Ovary (tissue), 9 donors: ENCODE measurements around the gene MRFAP1L1. TPM values are rescaled to one million over a fixed set of nuclear protein-coding genes. Genes with fewer than 3 reads are reported as not detected.

Experiments
- DNase-seq, 5 donors: peaks; one replicate each; pipeline ENCODE4 v3.0.0-alpha.2; 2019 to 2020
- H3K27ac ChIP-seq, 2 donors: fragments of 200-600 bp; one replicate each; pipeline versions ENCODE4 v1.5.1 to v1.8.0; 2019 to 2022
- H3K27me3 ChIP-seq: fragments of 200-600 bp; one replicate; pipeline ENCODE4 v1.8.0; 2022
- H3K36me3 ChIP-seq: fragments of 200-600 bp; sonication (generic); one replicate; pipeline ENCODE4 v1.5.1; 2019
- H3K4me1 ChIP-seq: one replicate; pipeline ENCODE4 v1.8.1; 2013; ENCODE audit warnings: mild to moderate bottlenecking, moderate library complexity; ENCODE audit not compliant: insufficient read depth
- H3K4me3 ChIP-seq: fragments of 200-600 bp; sonication (generic); one replicate; pipeline ENCODE4 v1.5.1; 2017
- H3K9me3 ChIP-seq, 2 donors: fragments of 200-600 bp in 1 of 2; sonication (generic) in 1 of 2; one replicate each; pipeline versions ENCODE4 v1.5.1 to v1.8.1; 2013 to 2019; ENCODE audit warnings: mild to moderate bottlenecking in 1 of 2, moderate library complexity in 1 of 2
- CTCF ChIP-seq, 3 donors: fragments of 450-650 bp in 2 of 3; fragments of 200-600 bp in 1 of 3; IDR thresholded peaks; one replicate each; pipeline versions ENCODE4 v1.5.1 to v1.8.0; 2016 to 2022; ENCODE audit warnings: antibody characterized with exemption in 3 of 3, mild to moderate bottlenecking in 1 of 3
- EP300 ChIP-seq: sonication (generic); formaldehyde crosslinking; IDR thresholded peaks from one replicate; pipeline ENCODE4 v1.6.1; 2017; ENCODE audit warnings: antibody characterized with exemption
- POLR2A ChIP-seq: fragments of 450-650 bp; IDR thresholded peaks from one replicate; pipeline ENCODE4 v1.6.1; 2017; ENCODE audit warnings: antibody characterized with exemption, mild to moderate bottlenecking, moderate library complexity
- WGBS, 3 donors: extraction: QIAGEN DNeasy Blood & Tissue Kit in 1 of 3; methylation state at CpG; one replicate each; pipeline versions ENCODE4 v1.1.5 to v1.1.7; 2013 to 2017; 5-methylcytosine and 5-hydroxymethylcytosine counted together
- intact Hi-C, 4 donors: fragments of 100-400 bp; cut with DNase I; formaldehyde crosslinking; loops; one replicate each; pipeline versions ENCODE4 v1.11.0 to v1.15.1; 2022 to 2023
- polyA plus RNA-seq, 2 donors: library from polyadenylated mRNA; stranded (reverse); fragments of 200-250 nt in 1 of 2; fragments of 350-450 nt in 1 of 2; fragmentation: Illumina TruSeq in 1 of 2; extraction: RNeasy Lipid Tissue Mini Kit (QIAGEN cat#74804) in 1 of 2; gene quantifications; one replicate each; pipeline ENCODE4 v1.2.3, GENCODE V29; 2013 to 2014
- total RNA-seq, 7 donors: library from RNA; depleted of rRNA in 2 of 7; stranded (reverse); fragments of >200 nt in 2 of 7; fragmentation: NEBNext Ultra II Directional in 3 of 7; extraction: Animal tissue kit (Norgen Biotek cat#: 25700) in 3 of 7; gene quantifications; one replicate each; pipeline versions ENCODE4 v1.1.0 to v1.2.4, GENCODE V29; 2016 to 2023
- donor health status: DM: no; HTN: no; CAD: no; lungs with moderate emphysema.
- donor health status: DM: no; HTN: no; CAD: no.
- donor health status: Bipolar disorder and iron deficiency.
- donor health status: DM: yes; HTN: yes; CAD: no.
- donor health status: DM: no; HTN: no; CAD: no.
- donor health status: DM: yes; HTN: yes; CAD: no.

MRFAP1L1 gene
- total and polyA plus RNA-seq, 9 donors, result 59.3 to 80.6 (median 65.3) TPM

GRCh38 chr4:6754481-6755087 lies 44.9 kb upstream of the MRFAP1L1 start:
- no peak overlapping the region for H3K4me3 ChIP-seq
- H3K36me3 ChIP-seq, result no peaks in the 10 kb centered on the region
- H3K9me3 ChIP-seq, result no peaks in the 10 kb centered on the region
- whole genome bisulfite sequencing, 3 donors, result 89 to 97% (median 90%) methylated on average over 3 of the region's 3 CpGs
- H3K27me3 ChIP-seq, result no peaks in the 10 kb centered on the region
- H3K4me1 ChIP-seq, result peaks cover 2% of the 10 kb centered on the region
- no peak overlapping the region for H3K27ac ChIP-seq
- intact Hi-C loops, result no loop called here
- TF ChIP-seq POLR2A (no peak), CTCF (IDR thresholded peaks at IDR 0.05) (no peak), EP300 (no peak)
- no peak for DNase-seq

- Histone ChIP-seq H3K27me3 (no peaks in the 10 kb centered on the region), H3K4me3 (no peak overlapping the region), H3K36me3 (no peaks in the 10 kb centered on the region), H3K27ac (no peak overlapping the region), H3K9me3 (no peaks in the 10 kb centered on the region), H3K4me1 (peaks cover 2% of the 10 kb centered on the region)
- WGBS, 3 donors, result 82 to 88% (median 86%) methylated on average over 9 of the region's 9 CpGs
- intact Hi-C loops, result no loop called here
- DNase-seq, result no peak
- no peak for TF ChIP-seq EP300
- TF ChIP-seq CTCF (IDR thresholded peaks at IDR 0.05), result no peak
- no peak for TF ChIP-seq POLR2A
These were observed 44.2 kb upstream of the MRFAP1L1 start for GRCh38 chr4:6753891-6754290.

GRCh38 chr4:6753103-6753560 lies 43.5 kb upstream of the MRFAP1L1 start:
- Histone ChIP-seq H3K4me3 (no peak overlapping the region), H3K4me1 (peaks cover 2% of the 10 kb centered on the region), H3K9me3 (no peaks in the 10 kb centered on the region), H3K27ac (no peak overlapping the region), H3K36me3 (no peaks in the 10 kb centered on the region), H3K27me3 (no peaks in the 10 kb centered on the region)
- no peak for DNase-seq
- intact Hi-C loops, result no loop called here
- TF ChIP-seq POLR2A (no peak), EP300 (no peak), CTCF (IDR thresholded peaks at IDR 0.05) (no peak)
- WGBS, 3 donors, result 84 to 88% (median 85%) methylated on average over 18 of the region's 18 CpGs

GRCh38 chr4:6752486-6752829 lies 42.8 kb upstream of the MRFAP1L1 start:
- intact Hi-C loops, result no loop called here
- Histone ChIP-seq H3K4me3 (no peak overlapping the region), H3K27ac (no peak overlapping the region), H3K36me3 (no peaks in the 10 kb centered on the region), H3K27me3 (no peaks in the 10 kb centered on the region), H3K9me3 (no peaks in the 10 kb centered on the region), H3K4me1 (peaks cover 2% of the 10 kb centered on the region)
- 91 to 94% (median 92%) methylated on average over 6 of the region's 6 CpGs for WGBS, 3 donors
- no peak for DNase-seq
- TF ChIP-seq EP300 (no peak), CTCF (IDR thresholded peaks at IDR 0.05) (no peak), POLR2A (no peak)
